ENCODE results near the gene SEPTIN5. TPM values are rescaled to one million over a fixed set of nuclear protein-coding genes. Genes with fewer than 3 reads are reported as not detected.

The SEPTIN5 gene
- total and polyA plus RNA-seq, 4 experiments from 2014 or later: not detected

DNA sequence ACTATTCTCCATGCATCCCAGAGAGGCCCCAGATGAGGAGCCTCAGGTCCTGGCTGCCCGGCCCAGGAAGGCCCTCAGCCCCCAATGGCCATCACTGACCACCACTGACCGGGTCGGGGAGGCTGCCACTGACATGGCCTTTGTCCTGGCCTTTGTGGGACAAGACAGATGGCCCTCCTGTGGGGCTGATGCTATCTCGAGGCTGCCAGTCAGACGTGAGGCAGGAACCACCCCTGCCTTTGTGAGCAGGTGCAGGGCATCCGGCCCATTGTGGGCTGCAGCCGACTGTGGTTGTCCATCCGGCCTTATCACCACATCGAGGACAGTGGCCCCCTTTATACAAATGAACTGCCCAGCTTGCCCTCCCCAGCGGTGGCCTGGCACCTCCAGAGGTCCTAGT is 14.5 kb downstream of the SEPTIN5 start:
- CTCF ChIA-PET (ENCODE audit: partially characterized antibody): interaction anchor here (1.8 to 4.9 kb wide), 2 partner anchors 158 to 175 kb away, joined by 8 to 34 read pairs; no protein-coding TSS in a partner anchor
- Histone ChIP-seq H3K27ac (ENCODE audit: low read depth, low read length) (no peak overlapping the region), H3K9me3 (ENCODE audit: control insufficient read depth in 1 of 2, low read length in 2 of 2) (no peaks in the 10 kb centered on the region), H3K27me3 (ENCODE audit: insufficient read depth, low read length) (peaks cover 5% of the 10 kb centered on the region), H3K36me3 (ENCODE audit: insufficient read depth, low read length) (no peaks in the 10 kb centered on the region), H3K4me1 (ENCODE audit: insufficient read depth, low read length) (peaks cover 11% of the 10 kb centered on the region), H3K4me3 (ENCODE audit: low read length in 2 of 2) (no peak overlapping the region)
- H3K4me3 Mint-ChIP-seq: no peak overlapping the region
- DNase-seq: no peak
- H3K9me3 Mint-ChIP-seq: peaks cover 0 to 4% (median 0%) of the 10 kb centered on the region in 8 donors
- intact Hi-C loops (cut with micrococcal nuclease): no loop called here
- POLR2A ChIA-PET (ENCODE audit: partially characterized antibody): no interaction called here
- H3K36me3 Mint-ChIP-seq: no peaks in the 10 kb centered on the region
- H3K27ac Mint-ChIP-seq: no peak overlapping the region
- peaks cover 0 to 12% (median 6%) of the 10 kb centered on the region in 4 donors for H3K4me1 Mint-ChIP-seq
- H3K27me3 Mint-ChIP-seq: peaks cover 11 to 12% of the 10 kb centered on the region in 2 donors

DNA sequence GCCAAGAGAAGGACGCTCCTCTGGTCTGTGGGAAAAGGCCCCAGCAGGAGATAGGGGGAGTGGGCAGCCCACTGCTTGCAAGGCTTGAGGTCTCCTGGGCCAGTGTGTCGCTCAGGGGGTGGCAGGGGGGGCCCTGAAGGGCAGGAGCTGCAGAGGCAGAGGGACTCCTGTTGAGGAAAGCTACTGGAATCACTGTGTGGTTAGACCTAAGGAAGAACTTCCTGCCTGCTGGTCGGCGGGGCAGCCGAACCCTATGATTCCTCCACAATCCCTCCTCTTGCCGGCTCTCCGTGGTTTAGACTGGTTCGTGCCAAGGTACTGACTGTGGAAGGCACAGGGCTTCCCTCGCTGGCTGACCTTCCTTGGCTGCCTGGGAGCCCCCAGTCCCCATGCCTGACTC is 15.2 kb downstream of the SEPTIN5 start:
- peaks cover 0 to 11% (median 6%) of the 10 kb centered on the region in 4 donors for H3K4me1 Mint-ChIP-seq
- no peaks in the 10 kb centered on the region for H3K9me3 ChIP-seq (ENCODE audit: control insufficient read depth in 1 of 2, low read length in 2 of 2)
- no peak overlapping the region for H3K27ac ChIP-seq (ENCODE audit: low read depth, low read length)
- H3K4me3 ChIP-seq (ENCODE audit: low read length in 2 of 2): no peak overlapping the region
- DNase-seq: no peak
- peaks cover 10% of the 10 kb centered on the region in 2 donors for H3K27me3 Mint-ChIP-seq
- ChIA-PET CTCF (ENCODE audit: partially characterized antibody) (interaction anchor here (1.1 to 4.9 kb wide), 9 partner anchors 61 to 219 kb away, joined by 3 to 100 read pairs (median 8); no protein-coding TSS in a partner anchor), POLR2A (ENCODE audit: partially characterized antibody) (interaction anchor here (2.3 kb wide), 1 partner anchor 163 kb away, joined by 13 read pairs; no protein-coding TSS in a partner anchor)
- H3K36me3 Mint-ChIP-seq: no peaks in the 10 kb centered on the region
- peaks cover 0 to 4% (median 0%) of the 10 kb centered on the region in 8 donors for H3K9me3 Mint-ChIP-seq
- H3K27ac Mint-ChIP-seq: no peak overlapping the region
- H3K27me3 ChIP-seq (ENCODE audit: insufficient read depth, low read length): peaks cover 2% of the 10 kb centered on the region
- H3K4me1 ChIP-seq (ENCODE audit: insufficient read depth, low read length): peaks cover 11% of the 10 kb centered on the region
- H3K4me3 Mint-ChIP-seq: no peak overlapping the region
- no peaks in the 10 kb centered on the region for H3K36me3 ChIP-seq (ENCODE audit: insufficient read depth, low read length)
- intact Hi-C loops (cut with micrococcal nuclease): no loop called here

DNA sequence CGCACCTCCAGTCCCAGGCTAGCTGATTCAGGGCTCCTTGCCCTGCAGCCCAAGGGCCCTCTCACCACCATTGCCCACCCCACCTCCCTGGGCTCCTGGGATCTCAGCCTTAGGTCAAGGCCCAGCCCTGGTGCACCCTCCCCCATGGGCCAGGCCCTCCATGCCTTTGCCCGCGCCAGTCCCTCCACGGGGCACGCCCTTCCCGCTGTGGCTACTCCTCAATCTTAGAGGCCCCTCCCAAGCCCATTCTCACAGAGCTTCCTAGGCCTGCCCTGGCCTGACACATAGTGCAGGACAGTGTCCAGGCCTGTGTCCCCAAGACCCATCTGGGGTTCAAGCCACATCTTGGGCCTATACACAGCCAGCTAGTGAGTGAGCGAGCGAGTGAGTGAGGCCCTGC is 15.9 kb downstream of the SEPTIN5 start:
- peak overlapping the region in 1 of 8 donors; percentile 31 for H3K4me3 Mint-ChIP-seq

DNA sequence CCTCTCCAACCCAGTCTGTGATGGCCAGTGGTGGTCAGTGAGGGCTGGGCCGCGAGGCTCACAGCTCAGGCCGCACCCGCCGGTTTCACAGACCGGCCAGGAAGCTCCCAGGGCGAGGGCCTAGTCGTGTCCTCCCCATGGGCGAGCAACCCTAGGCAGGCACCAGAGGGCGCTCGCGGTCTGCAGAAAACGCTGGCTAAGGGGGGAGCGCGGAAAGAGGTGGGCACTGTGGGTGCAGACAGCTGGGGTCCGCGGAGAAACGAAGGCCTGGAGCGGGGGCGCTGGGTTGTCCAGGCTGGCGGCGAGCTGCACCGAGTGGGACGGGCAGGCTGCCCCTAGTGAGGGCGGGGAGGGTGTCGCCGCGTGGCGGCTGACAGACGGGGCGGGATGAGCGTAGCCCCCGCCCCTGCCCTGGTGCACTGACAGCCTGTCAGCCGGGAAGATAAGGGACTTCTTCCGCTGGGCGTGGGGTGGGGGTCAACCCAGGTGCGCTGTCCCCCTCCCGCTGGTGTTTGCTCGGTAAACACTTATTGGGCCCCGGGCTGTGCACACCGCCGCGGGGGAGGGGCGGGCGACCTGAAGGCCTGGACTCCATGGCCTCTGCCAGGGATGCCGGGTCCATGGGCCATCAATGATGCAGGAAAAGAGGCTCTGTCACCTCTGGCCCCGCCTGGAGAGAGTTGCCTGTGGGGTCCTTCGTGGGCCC is 16.5 kb downstream of the SEPTIN5 start:
- no peak overlapping the region for H3K4me3 ChIP-seq (ENCODE audit: low read length in 2 of 2)
- Mint-ChIP-seq H3K4me1 (peaks cover 0 to 5% (median 3%) of the 10 kb centered on the region in 4 donors), H3K36me3 (no peaks in the 10 kb centered on the region), H3K9me3 (peaks cover 0 to 4% (median 0%) of the 10 kb centered on the region in 8 donors), H3K27me3 (peaks cover 2 to 6% of the 10 kb centered on the region in 2 donors), H3K4me3 (peak overlapping the region; percentile 62 to 91 (median 84)), H3K27ac (peak overlapping the region in 2 of 7 donors; percentile 68 to 80)
- peak; percentile 72 to 84 (median 77) for DNase-seq
- peaks cover 11% of the 10 kb centered on the region for H3K4me1 ChIP-seq (ENCODE audit: insufficient read depth, low read length)
- no peak overlapping the region for H3K27ac ChIP-seq (ENCODE audit: low read depth, low read length)
- H3K27me3 ChIP-seq (ENCODE audit: insufficient read depth, low read length): no peaks in the 10 kb centered on the region
- CTCF ChIA-PET (ENCODE audit: partially characterized antibody): interaction anchor here (0.5 to 4.9 kb wide), 31 partner anchors 10 to 223 kb away, joined by 3 to 100 read pairs (median 5); partner anchors contain the start of genes COMT and TXNRD2
- intact Hi-C loops (cut with micrococcal nuclease): loop anchor here (1.0 kb wide), 2 partner anchors 25 to 179 kb away; no protein-coding TSS in a partner anchor
- no peaks in the 10 kb centered on the region for H3K36me3 ChIP-seq (ENCODE audit: insufficient read depth, low read length)
- POLR2A ChIA-PET (ENCODE audit: partially characterized antibody): interaction anchor here (0.6 to 2.3 kb wide), 7 partner anchors 41 to 217 kb away, joined by 3 to 13 read pairs (median 5); partner anchors contain the start of genes COMT and TXNRD2
- H3K9me3 ChIP-seq (ENCODE audit: control insufficient read depth in 1 of 2, low read length in 2 of 2): no peaks in the 10 kb centered on the region

More for the DNA sequence above, 15.9 kb downstream of the SEPTIN5 start:
- Histone ChIP-seq H3K4me3 (ENCODE audit: low read length in 2 of 2) (no peak overlapping the region), H3K27me3 (ENCODE audit: insufficient read depth, low read length) (no peaks in the 10 kb centered on the region), H3K36me3 (ENCODE audit: insufficient read depth, low read length) (no peaks in the 10 kb centered on the region), H3K4me1 (ENCODE audit: insufficient read depth, low read length) (peaks cover 11% of the 10 kb centered on the region), H3K27ac (ENCODE audit: low read depth, low read length) (no peak overlapping the region), H3K9me3 (ENCODE audit: control insufficient read depth in 1 of 2, low read length in 2 of 2) (no peaks in the 10 kb centered on the region)
- peaks cover 0 to 4% (median 0%) of the 10 kb centered on the region in 8 donors for H3K9me3 Mint-ChIP-seq
- CTCF ChIA-PET (ENCODE audit: partially characterized antibody): interaction anchor here (0.5 to 4.9 kb wide), 30 partner anchors 9 to 223 kb away, joined by 3 to 100 read pairs (median 5); no protein-coding TSS in a partner anchor
- no peak overlapping the region for H3K27ac Mint-ChIP-seq
- POLR2A ChIA-PET (ENCODE audit: partially characterized antibody): interaction anchor here (0.6 to 2.3 kb wide), 6 partner anchors 41 to 218 kb away, joined by 3 to 13 read pairs (median 6); partner anchors contain the start of genes COMT and TXNRD2
- no peak for DNase-seq
- intact Hi-C loops (cut with micrococcal nuclease): loop anchor here (1.0 kb wide), 2 partner anchors 26 to 180 kb away; no protein-coding TSS in a partner anchor
- H3K27me3 Mint-ChIP-seq: peaks cover 4 to 8% of the 10 kb centered on the region in 2 donors
- no peaks in the 10 kb centered on the region for H3K36me3 Mint-ChIP-seq
- peaks cover 0 to 5% (median 3%) of the 10 kb centered on the region in 4 donors for H3K4me1 Mint-ChIP-seq

DNA sequence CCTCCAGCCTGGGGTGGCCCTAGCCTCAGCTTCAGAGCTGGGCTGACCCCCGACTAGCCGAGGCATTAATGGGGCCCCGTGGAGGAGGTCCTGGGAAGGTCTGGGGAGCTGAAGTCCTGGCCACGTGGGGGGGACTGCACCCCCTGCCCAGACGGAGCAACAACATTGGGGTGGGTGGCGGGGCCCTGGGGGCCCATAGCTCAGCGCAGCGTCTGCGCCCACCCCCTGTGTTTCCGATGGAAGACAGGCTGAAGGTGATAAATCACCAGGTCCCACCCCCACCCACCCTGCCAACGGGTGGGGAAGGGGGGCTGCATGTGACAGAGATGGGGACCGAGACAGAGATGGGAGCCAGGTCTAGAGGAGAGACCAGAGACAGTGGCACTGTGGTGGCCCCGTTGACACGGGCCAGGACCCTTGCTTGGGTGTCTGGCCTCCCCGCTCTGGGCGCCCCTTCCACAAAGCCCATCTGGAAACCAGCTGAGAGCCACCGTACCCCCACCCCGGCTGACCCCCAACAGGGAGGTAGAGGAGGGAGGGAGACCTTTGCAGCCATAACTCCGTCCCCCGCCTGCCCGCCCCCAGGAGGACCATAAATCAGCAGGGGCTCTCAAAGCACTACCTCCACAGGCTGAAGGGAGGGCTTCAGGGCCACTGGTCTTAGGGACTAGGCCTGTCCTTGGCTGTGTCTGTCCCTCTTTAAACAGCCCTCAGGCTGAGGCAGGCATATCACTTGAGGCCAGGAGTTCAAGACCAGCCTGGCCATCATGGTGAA is 17.2 kb downstream of the SEPTIN5 start:
- POLR2A ChIA-PET (ENCODE audit: partially characterized antibody): interaction anchor here (1.1 to 2.3 kb wide), 3 partner anchors 160 to 210 kb away, joined by 3 to 13 read pairs (median 7); partner anchors contain the start of genes COMT and TXNRD2
- peaks cover 0 to 3% (median 0%) of the 10 kb centered on the region in 8 donors for H3K9me3 Mint-ChIP-seq

DNA sequence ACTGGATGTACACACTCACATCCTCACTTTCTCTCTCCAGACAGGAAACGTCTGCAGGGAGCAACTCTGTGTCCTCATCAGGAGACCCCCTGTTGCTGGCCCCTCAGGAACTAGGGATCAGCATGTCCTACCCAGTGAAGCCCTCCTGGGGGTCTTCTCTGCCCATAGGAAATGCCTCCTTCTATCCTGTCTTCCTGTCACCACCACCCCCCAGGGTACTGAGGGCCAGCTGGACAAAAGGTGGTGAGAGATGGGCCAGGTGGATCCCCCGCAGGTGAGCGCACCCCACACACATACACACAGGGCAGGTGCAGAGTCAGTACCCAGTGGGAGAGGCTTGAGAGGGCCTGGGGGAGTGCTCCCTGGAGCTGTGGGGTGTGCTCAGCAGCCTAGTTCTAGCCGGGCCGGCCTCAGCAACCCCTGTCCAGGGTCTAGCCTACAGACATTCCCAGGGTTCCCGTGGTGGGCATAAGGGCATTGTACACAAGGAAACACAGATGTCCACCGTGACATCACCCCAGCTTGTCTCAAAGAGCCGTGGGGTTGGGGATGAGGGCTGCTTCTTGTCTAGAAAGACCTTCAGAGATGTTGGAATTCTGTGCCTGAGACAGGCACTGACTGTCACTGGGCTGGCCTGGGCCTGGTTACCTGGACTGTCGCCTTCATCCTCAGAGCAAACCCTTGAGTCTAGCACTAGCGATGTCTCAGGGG is 18.3 kb downstream of the SEPTIN5 start:
- peaks cover under 1 to 5% of the 10 kb centered on the region in 2 donors for H3K27me3 Mint-ChIP-seq
- no peaks in the 10 kb centered on the region for H3K9me3 Mint-ChIP-seq
- no peaks in the 10 kb centered on the region for H3K27me3 ChIP-seq (ENCODE audit: insufficient read depth, low read length)
- no peak overlapping the region for H3K27ac Mint-ChIP-seq
- no peak for DNase-seq
- peaks cover 11% of the 10 kb centered on the region for H3K4me1 ChIP-seq (ENCODE audit: insufficient read depth, low read length)
- intact Hi-C loops (cut with micrococcal nuclease): no loop called here
- H3K9me3 ChIP-seq (ENCODE audit: control insufficient read depth in 1 of 2, low read length in 2 of 2): no peaks in the 10 kb centered on the region
- no peak overlapping the region for H3K4me3 ChIP-seq (ENCODE audit: low read length in 2 of 2)
- ChIA-PET POLR2A (ENCODE audit: partially characterized antibody) (interaction anchor here (1.1 kb wide), 1 partner anchor 178 kb away, joined by 3 read pairs; no protein-coding TSS in a partner anchor), CTCF (ENCODE audit: partially characterized antibody) (interaction anchor here (0.7 to 4.9 kb wide), 4 partner anchors 171 to 221 kb away, joined by 3 to 100 read pairs (median 22); no protein-coding TSS in a partner anchor)
- no peaks in the 10 kb centered on the region for H3K36me3 Mint-ChIP-seq
- H3K4me1 Mint-ChIP-seq: peaks cover 0 to 5% (median 3%) of the 10 kb centered on the region in 4 donors
- H3K4me3 Mint-ChIP-seq: peak overlapping the region in 1 of 8 donors; percentile 36
- H3K27ac ChIP-seq (ENCODE audit: low read depth, low read length): no peak overlapping the region
- H3K36me3 ChIP-seq (ENCODE audit: insufficient read depth, low read length): no peaks in the 10 kb centered on the region

More for the DNA sequence above, 17.2 kb downstream of the SEPTIN5 start:
- Histone ChIP-seq H3K36me3 (ENCODE audit: insufficient read depth, low read length) (no peaks in the 10 kb centered on the region), H3K9me3 (ENCODE audit: control insufficient read depth in 1 of 2, low read length in 2 of 2) (no peaks in the 10 kb centered on the region), H3K27ac (ENCODE audit: low read depth, low read length) (no peak overlapping the region), H3K27me3 (ENCODE audit: insufficient read depth, low read length) (no peaks in the 10 kb centered on the region), H3K4me1 (ENCODE audit: insufficient read depth, low read length) (peaks cover 11% of the 10 kb centered on the region), H3K4me3 (ENCODE audit: low read length in 2 of 2) (no peak overlapping the region)
- Mint-ChIP-seq H3K27me3 (peaks cover 2 to 6% of the 10 kb centered on the region in 2 donors), H3K27ac (no peak overlapping the region), H3K36me3 (no peaks in the 10 kb centered on the region), H3K4me1 (peaks cover 0 to 5% (median 3%) of the 10 kb centered on the region in 4 donors), H3K4me3 (peak overlapping the region in 2 of 8 donors; percentile 17 to 36)
- intact Hi-C loops (cut with micrococcal nuclease): no loop called here
- no peak for DNase-seq
- CTCF ChIA-PET (ENCODE audit: partially characterized antibody): interaction anchor here (0.6 to 4.9 kb wide), 13 partner anchors 10 to 222 kb away, joined by 3 to 100 read pairs (median 8); partner anchors contain the start of genes COMT and TXNRD2
